K562 (cell line): ENCODE measurements around the gene ZKSCAN5. TPM values are rescaled to one million over a fixed set of nuclear protein-coding genes. Genes with fewer than 3 reads are reported as not detected.

ENCODE experiments used
- ETV6 ChIP-seq, 3 experiments: fragments of 150-350 bp in 1 of 3; sonication (generic) in 1 of 3; formaldehyde crosslinking in 1 of 3; IDR thresholded peaks; 2 replicates each; pipeline versions ENCODE4 v1.6.1 to v1.8.0; 2014 to 2022; ENCODE audit warnings: borderline replicate concordance in 2 of 3, low read depth in 2 of 3, antibody characterized with exemption in 1 of 3, low read length in 1 of 3, mild to moderate bottlenecking in 1 of 3, missing genetic modification reagents in 1 of 3
- FOXJ2 ChIP-seq: fragments of 200-800 bp; sonication (Bioruptor generic); IDR thresholded peaks from 2 replicates; pipeline ENCODE4 v1.6.1; 2016; ENCODE audit warnings: missing genetic modification characterization, missing compliant biosample characterization
- GTF2A2 ChIP-seq: IDR thresholded peaks from 2 replicates; pipeline ENCODE4 v1.6.1; 2016; ENCODE audit warnings: mild to moderate bottlenecking, missing genetic modification characterization, missing compliant biosample characterization
- HMGN3 ChIP-seq: IDR thresholded peaks from 2 replicates; pipeline ENCODE4 v1.6.1; 2011; ENCODE audit warnings: borderline replicate concordance, low read depth, mild to moderate bottlenecking, mixed read lengths, low read length; ENCODE audit not compliant: insufficient read length; ENCODE audit errors: extremely low read depth
- KDM4B ChIP-seq, 2 experiments: fragments of 450-650 bp in 1 of 2; sonication (generic) in 1 of 2; IDR thresholded peaks; 2 replicates each; pipeline ENCODE4 v1.6.1; 2016 to 2017; ENCODE audit warnings: borderline replicate concordance in 2 of 2, antibody characterized with exemption in 1 of 2, low read depth in 1 of 2, mild to moderate bottlenecking in 1 of 2
- KLF10 ChIP-seq: fragments of 250-450 bp; sonication (Bioruptor Pico); IDR thresholded peaks from 2 replicates; pipeline ENCODE4 v1.6.1; 2021; ENCODE audit warnings: matching md5 sums
- MCM2 ChIP-seq: fragments of 450-650 bp; IDR thresholded peaks from 2 replicates; pipeline ENCODE4 v1.6.1; 2017; ENCODE audit warnings: low read depth, mild to moderate bottlenecking
- MTA3 ChIP-seq: fragments of 450-650 bp; formaldehyde crosslinking; IDR thresholded peaks from 2 replicates; pipeline ENCODE4 v1.6.1; 2017; ENCODE audit warnings: mild to moderate bottlenecking, borderline replicate concordance
- MYC ChIP-seq, 2 experiments: fragments of 250-450 bp in 1 of 2; sonication (Bioruptor Pico) in 1 of 2; IDR thresholded peaks; 2 replicates each; pipeline versions ENCODE4 v1.5.1 to v1.6.1; 2012 to 2021; ENCODE audit warnings: low read depth in 2 of 2, borderline replicate concordance in 1 of 2, improper control_type of control experiment in 1 of 2, low read length in 1 of 2, mild to moderate bottlenecking in 1 of 2, moderate library complexity in 1 of 2
- NELFE ChIP-seq: IDR thresholded peaks from 2 replicates; pipeline ENCODE4 v1.6.1; 2011; ENCODE audit warnings: mild to moderate bottlenecking; ENCODE audit not compliant: insufficient read depth, insufficient read length
- SAFB2 ChIP-seq: fragments of 200-400 bp; formaldehyde crosslinking; IDR thresholded peaks from 2 replicates; pipeline ENCODE4 v1.6.1; 2018; ENCODE audit warnings: borderline replicate concordance, low read length, low read depth, moderate library complexity; ENCODE audit not compliant: severe bottlenecking
- SETDB1 ChIP-seq: IDR thresholded peaks from one replicate; pipeline ENCODE4 v1.6.1; 2012; ENCODE audit warnings: low read length, control low read depth, inconsistent platforms
- SMAD4 ChIP-seq: fragments of 250-450 bp; sonication (Bioruptor Pico); conservative IDR thresholded peaks from 2 replicates; pipeline ENCODE4 v1.8.0; 2021; ENCODE audit warnings: inconsistent platforms, mild to moderate bottlenecking, moderate library complexity
- ZNF143 ChIP-seq: sonication (generic); formaldehyde crosslinking; IDR thresholded peaks from 2 replicates; pipeline ENCODE4 v1.9.0; 2022; ENCODE audit warnings: mild to moderate bottlenecking, missing genetic modification reagents
- ZNF75A ChIP-seq: fragments of 450-650 bp; formaldehyde crosslinking; IDR thresholded peaks from 2 replicates; pipeline ENCODE4 v1.4.0; 2020; ENCODE audit warnings: mild to moderate bottlenecking
- polyA plus RNA-seq, 8 experiments: library from polyadenylated mRNA; depleted of rRNA in 4 of 8; stranded (reverse) in 5 of 8; unstranded in 3 of 8; fragments of >200 nt; fragmentation: Nextera tagmentation in 2 of 8; fragmentation: Illumina TruSeq in 1 of 8; extraction: Ambion mirVana in 2 of 8; extraction: Trizol in 1 of 8; gene quantifications; 2 replicates each; pipeline versions ENCODE4 v1.2.1 to v1.2.3, GENCODE V29; 2011 to 2014; ENCODE audit warnings: inconsistent platforms in 1 of 8, missing spikeins in 1 of 8
- total RNA-seq, 7 experiments: library from RNA; depleted of rRNA in 6 of 7; stranded (reverse); fragments of >200 nt in 6 of 7; fragmentation: Illumina TruSeq in 2 of 7; extraction: Trizol in 2 of 7; gene quantifications; 2 replicates each; pipeline versions ENCODE4 v1.2.1 to v1.2.3, GENCODE V29; 2011 to 2021; ENCODE audit warnings: low replicate concordance in 1 of 7
- TF ChIP-seq, protein P1 (sequence below), 2 experiments: fragments of 450-650 bp in 1 of 2; IDR thresholded peaks; 2 replicates each; pipeline ENCODE4 v1.6.1; 2011 to 2017; ENCODE audit warnings: low read depth in 2 of 2, antibody characterized with exemption in 1 of 2, borderline replicate concordance in 1 of 2, low read length in 1 of 2, mild to moderate bottlenecking in 1 of 2, mixed read lengths in 1 of 2; ENCODE audit not compliant: control insufficient read depth in 1 of 2
- TF ChIP-seq, protein P2 (sequence below): fragments of 200-800 bp; sonication (Bioruptor generic); IDR thresholded peaks from 2 replicates; pipeline ENCODE4 v1.6.1; 2017; ENCODE audit warnings: missing genetic modification characterization, missing compliant biosample characterization
- TF ChIP-seq, protein P3 (sequence below): fragments of 250-450 bp; sonication (Bioruptor Pico); IDR thresholded peaks from 2 replicates; pipeline ENCODE4 v1.6.1; 2021; ENCODE audit warnings: mild to moderate bottlenecking
- TF ChIP-seq, protein P4 (sequence below): fragments of 450-650 bp; formaldehyde crosslinking; IDR thresholded peaks from 2 replicates; pipeline ENCODE4 v1.4.0; 2022; ENCODE audit warnings: missing genetic modification characterization

Gene ZKSCAN5
- total and polyA plus RNA-seq, 9 of the 15 experiments (the other 6 are each of a cell fraction or from before 2014, with no cell fraction given): 4.2 to 19.0 (median 15.0) TPM

DNA sequence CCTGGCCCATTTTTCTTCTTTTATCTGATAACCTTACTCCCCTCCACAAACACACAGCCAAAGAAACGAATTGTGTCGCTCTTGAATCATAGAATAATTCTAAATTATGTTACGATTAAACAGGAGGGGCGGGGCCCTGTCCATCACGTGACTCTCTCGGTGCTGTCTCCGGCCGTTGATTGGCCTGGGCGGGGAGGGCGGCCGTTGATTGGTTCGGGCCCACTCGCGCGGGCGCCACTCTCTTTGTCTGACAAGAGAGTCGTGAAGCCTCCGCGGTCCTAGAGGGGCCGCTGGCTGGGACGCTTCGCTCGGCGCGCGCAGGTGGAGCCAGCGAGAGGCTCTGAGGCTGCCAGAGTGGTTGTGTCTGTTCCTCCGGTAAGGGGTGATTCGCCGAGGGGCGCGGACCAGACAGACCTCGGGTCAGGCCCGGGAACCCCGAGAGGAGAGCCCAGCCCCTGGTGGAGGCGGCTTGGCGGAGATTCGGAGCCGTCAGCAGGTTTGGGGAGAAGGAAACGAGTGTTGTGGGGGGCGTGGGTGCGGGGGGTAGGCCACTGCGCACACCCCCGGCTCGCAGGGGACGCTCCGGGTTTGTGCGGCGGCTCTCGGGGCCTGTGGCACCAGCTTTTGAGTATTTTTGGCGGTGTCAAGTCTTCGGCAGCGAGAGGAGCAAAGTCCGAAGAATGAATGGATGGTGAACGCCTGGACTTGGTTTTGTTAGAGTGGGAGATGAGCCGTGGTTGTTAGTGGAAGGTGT, 31.7 kb upstream of the ZKSCAN5 start, which contains the start of gene ZNF789 (continued):
- TF ChIP-seq, protein P1, sequence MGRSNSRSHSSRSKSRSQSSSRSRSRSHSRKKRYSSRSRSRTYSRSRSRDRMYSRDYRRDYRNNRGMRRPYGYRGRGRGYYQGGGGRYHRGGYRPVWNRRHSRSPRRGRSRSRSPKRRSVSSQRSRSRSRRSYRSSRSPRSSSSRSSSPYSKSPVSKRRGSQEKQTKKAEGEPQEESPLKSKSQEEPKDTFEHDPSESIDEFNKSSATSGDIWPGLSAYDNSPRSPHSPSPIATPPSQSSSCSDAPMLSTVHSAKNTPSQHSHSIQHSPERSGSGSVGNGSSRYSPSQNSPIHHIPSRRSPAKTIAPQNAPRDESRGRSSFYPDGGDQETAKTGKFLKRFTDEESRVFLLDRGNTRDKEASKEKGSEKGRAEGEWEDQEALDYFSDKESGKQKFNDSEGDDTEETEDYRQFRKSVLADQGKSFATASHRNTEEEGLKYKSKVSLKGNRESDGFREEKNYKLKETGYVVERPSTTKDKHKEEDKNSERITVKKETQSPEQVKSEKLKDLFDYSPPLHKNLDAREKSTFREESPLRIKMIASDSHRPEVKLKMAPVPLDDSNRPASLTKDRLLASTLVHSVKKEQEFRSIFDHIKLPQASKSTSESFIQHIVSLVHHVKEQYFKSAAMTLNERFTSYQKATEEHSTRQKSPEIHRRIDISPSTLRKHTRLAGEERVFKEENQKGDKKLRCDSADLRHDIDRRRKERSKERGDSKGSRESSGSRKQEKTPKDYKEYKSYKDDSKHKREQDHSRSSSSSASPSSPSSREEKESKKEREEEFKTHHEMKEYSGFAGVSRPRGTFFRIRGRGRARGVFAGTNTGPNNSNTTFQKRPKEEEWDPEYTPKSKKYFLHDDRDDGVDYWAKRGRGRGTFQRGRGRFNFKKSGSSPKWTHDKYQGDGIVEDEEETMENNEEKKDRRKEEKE (IDR thresholded peaks at IDR 0.05; ENCODE audit: borderline replicate concordance in 1 of 2, control insufficient read depth in 1 of 2, low read depth in 2 of 2, low read length in 1 of 2): no peak
- TF ChIP-seq, protein P2, sequence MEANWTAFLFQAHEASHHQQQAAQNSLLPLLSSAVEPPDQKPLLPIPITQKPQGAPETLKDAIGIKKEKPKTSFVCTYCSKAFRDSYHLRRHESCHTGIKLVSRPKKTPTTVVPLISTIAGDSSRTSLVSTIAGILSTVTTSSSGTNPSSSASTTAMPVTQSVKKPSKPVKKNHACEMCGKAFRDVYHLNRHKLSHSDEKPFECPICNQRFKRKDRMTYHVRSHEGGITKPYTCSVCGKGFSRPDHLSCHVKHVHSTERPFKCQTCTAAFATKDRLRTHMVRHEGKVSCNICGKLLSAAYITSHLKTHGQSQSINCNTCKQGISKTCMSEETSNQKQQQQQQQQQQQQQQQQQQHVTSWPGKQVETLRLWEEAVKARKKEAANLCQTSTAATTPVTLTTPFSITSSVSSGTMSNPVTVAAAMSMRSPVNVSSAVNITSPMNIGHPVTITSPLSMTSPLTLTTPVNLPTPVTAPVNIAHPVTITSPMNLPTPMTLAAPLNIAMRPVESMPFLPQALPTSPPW (CRISPR knock-in tag): peak; percentile 62; the same call in 1 of the 2 replicates
- TF ChIP-seq SAFB2 (no peak), KLF10 (CRISPR knock-in tag) (no peak), MTA3 (no peak; the same call in 1 of the 2 replicates), ZNF75A (CRISPR knock-in tag) (no peak), MYC (IDR thresholded peaks at IDR 0.05; ENCODE audit: low read depth, low read length) (peak; percentile 87), MYC (CRISPR knock-in tag; IDR thresholded peaks at IDR 0.05; ENCODE audit: borderline replicate concordance, low read depth) (peak; percentile 82; the same call in 1 of the 2 replicates), HMGN3 (peak; percentile 82), NELFE (no peak), SMAD4 (peak; percentile 61; the same call in 1 of the 2 replicates), GTF2A2 (0 out of 2 replicates have a peak, but pooled peaks have one; percentile 28), KDM4B (IDR thresholded peaks at IDR 0.05; ENCODE audit: borderline replicate concordance in 2 of 2, low read depth in 1 of 2) (no peak), ZNF143 (no peak), FOXJ2 (peak; percentile 65; the same call in 1 of the 2 replicates), ETV6 (IDR thresholded peaks at IDR 0.05; ENCODE audit: borderline replicate concordance in 1 of 2, low read depth in 2 of 2, low read length in 1 of 2) (no peak; a peak in 1 of 4 replicates), ETV6 (CRISPR knock-in tag; IDR thresholded peaks at IDR 0.05; ENCODE audit: borderline replicate concordance) (no peak), SETDB1 (no peak), MCM2 (no peak)
- TF ChIP-seq, protein P3, sequence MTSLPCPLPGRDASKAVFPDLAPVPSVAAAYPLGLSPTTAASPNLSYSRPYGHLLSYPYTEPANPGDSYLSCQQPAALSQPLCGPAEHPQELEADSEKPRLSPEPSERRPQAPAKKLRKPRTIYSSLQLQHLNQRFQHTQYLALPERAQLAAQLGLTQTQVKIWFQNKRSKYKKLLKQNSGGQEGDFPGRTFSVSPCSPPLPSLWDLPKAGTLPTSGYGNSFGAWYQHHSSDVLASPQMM (CRISPR knock-in tag): no peak
- TF ChIP-seq, protein P4, sequence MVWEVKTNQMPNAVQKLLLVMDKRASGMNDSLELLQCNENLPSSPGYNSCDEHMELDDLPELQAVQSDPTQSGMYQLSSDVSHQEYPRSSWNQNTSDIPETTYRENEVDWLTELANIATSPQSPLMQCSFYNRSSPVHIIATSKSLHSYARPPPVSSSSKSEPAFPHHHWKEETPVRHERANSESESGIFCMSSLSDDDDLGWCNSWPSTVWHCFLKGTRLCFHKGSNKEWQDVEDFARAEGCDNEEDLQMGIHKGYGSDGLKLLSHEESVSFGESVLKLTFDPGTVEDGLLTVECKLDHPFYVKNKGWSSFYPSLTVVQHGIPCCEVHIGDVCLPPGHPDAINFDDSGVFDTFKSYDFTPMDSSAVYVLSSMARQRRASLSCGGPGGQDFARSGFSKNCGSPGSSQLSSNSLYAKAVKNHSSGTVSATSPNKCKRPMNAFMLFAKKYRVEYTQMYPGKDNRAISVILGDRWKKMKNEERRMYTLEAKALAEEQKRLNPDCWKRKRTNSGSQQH (CRISPR knock-in tag): peak; percentile 96
